GM21390 (cell line): ENCODE data around the gene DNAJC11.
"Not testable (repeated sequence)": the region's sequence is repeated elsewhere in the genome, so short reads cannot be mapped to it uniquely, and the experiment has no call there.

ENCODE experiments used
- ATAC-seq: cut with Tn5 transposase; IDR thresholded peaks from one replicate; pipeline ENCODE4 v1.9.1; 2021; ENCODE audit not compliant: unreplicated experiment

The DNAJC11 gene

GRCh38 chr1:6653436-6654290, 48.0 kb downstream of the DNAJC11 start:
- no peak for ATAC-seq

GRCh38 chr1:6652986-6653385, 48.6 kb downstream of the DNAJC11 start:
- ATAC-seq = no peak

- ATAC-seq = no peak
Observed at GRCh38 chr1:6651909-6652308, 49.7 kb downstream of the DNAJC11 start.

GRCh38 chr1:6648556-6648955, 53.1 kb downstream of the DNAJC11 start:
- ATAC-seq = no peak

- ATAC-seq = no peak
Observed at GRCh38 chr1:6646499-6647148, 55.0 kb downstream of the DNAJC11 start.

- ATAC-seq = no peak
Observed at GRCh38 chr1:6645018-6645417, 56.6 kb downstream of the DNAJC11 start.

- ATAC-seq = not testable (repeated sequence)
Observed at GRCh38 chr1:6640867-6641266, 60.7 kb downstream of the DNAJC11 start.

GRCh38 chr1:6638226-6638625, 63.4 kb downstream of the DNAJC11 start:
- ATAC-seq = no peak

GRCh38 chr1:6637770-6638169, 63.8 kb downstream of the DNAJC11 start:
- no peak for ATAC-seq

- ATAC-seq = not testable (repeated sequence)
Observed at GRCh38 chr1:6636778-6637177, 64.8 kb downstream of the DNAJC11 start.

GRCh38 chr1:6635910-6636760, 65.5 kb downstream of the DNAJC11 start:
- ATAC-seq = no peak

GRCh38 chr1:6635161-6635909, 66.3 kb downstream of the DNAJC11 start:
- ATAC-seq = no peak

- no peak for ATAC-seq
Observed at GRCh38 chr1:6634371-6635052, 67.1 kb downstream of the DNAJC11 start.

GRCh38 chr1:6632588-6633514, 68.8 kb downstream of the DNAJC11 start:
- no peak for ATAC-seq

- ATAC-seq = no peak
Observed at GRCh38 chr1:6631058-6631457, 70.6 kb downstream of the DNAJC11 start.

GRCh38 chr1:6630027-6630426, 71.6 kb downstream of the DNAJC11 start:
- no peak for ATAC-seq

GRCh38 chr1:6628971-6629479, 72.6 kb downstream of the DNAJC11 start:
- no peak for ATAC-seq

- no peak for ATAC-seq
Observed at GRCh38 chr1:6627841-6628545, 73.6 kb downstream of the DNAJC11 start.
